HG03135 (cell line): ENCODE data around the gene LPAR6.
"Not testable (repeated sequence)": the region's sequence is repeated elsewhere in the genome, so short reads cannot be mapped to it uniquely, and the experiment has no call there.

ENCODE experiments used
- ATAC-seq: cut with Tn5 transposase; IDR thresholded peaks from one replicate; pipeline ENCODE4 v1.9.1; 2021; ENCODE audit warnings: mild to moderate bottlenecking, moderate library complexity; ENCODE audit not compliant: unreplicated experiment

LPAR6 gene, protein sequence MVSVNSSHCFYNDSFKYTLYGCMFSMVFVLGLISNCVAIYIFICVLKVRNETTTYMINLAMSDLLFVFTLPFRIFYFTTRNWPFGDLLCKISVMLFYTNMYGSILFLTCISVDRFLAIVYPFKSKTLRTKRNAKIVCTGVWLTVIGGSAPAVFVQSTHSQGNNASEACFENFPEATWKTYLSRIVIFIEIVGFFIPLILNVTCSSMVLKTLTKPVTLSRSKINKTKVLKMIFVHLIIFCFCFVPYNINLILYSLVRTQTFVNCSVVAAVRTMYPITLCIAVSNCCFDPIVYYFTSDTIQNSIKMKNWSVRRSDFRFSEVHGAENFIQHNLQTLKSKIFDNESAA

GRCh38 chr13:48412881-48413351 lies at the start of gene LPAR6:
Gene LPAR6 (minus strand): TSS chr13:48413113. CDS start chr13:48412423, 690 bp downstream.
- no peak for ATAC-seq

GRCh38 chr13:48457578-48458242 lies 44.8 kb upstream of the LPAR6 start:
- ATAC-seq: no peak

GRCh38 chr13:48456546-48456945 lies 43.6 kb upstream of the LPAR6 start:
- no peak for ATAC-seq

DNA sequence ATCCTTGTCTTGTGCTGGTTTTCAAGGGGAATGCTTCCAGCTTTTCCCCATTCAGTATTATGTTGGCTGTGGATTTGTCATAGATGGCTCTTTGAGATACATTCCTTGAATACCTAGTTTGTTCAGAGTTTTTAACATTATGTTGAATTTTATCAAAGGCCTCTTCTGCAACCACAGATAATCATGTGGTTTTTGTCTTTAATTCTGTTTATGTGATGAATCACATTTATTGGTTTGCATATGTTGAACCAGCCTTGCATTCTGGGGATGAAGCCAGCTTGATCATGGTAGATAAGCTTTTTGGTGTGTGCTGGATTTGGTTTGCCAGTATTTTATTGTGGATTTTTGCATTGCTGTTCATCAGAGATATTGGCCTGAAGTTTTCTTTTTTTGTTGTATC lies 38.3 kb upstream of the LPAR6 start:
- ATAC-seq: not testable (repeated sequence)

DNA sequence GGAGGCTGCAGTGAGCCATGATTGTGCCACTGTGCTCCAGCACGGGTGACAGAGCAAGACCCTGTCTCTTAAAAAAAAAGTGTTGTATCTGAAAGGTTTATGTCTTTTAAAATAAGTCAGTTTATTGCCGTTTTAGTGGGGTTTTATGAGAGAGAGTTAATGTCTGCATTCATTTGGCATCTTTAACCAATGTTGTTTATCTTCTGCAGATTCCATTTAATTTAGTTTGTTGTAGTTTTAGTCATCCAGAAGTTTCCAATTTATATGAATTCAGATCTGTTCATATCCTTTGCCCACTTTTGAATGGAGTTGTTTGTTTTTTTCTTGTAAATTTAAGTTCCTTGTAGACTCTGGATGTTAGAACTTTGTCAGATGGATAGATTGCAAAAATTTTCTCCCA lies 36.7 kb upstream of the LPAR6 start:
- ATAC-seq: no peak

DNA sequence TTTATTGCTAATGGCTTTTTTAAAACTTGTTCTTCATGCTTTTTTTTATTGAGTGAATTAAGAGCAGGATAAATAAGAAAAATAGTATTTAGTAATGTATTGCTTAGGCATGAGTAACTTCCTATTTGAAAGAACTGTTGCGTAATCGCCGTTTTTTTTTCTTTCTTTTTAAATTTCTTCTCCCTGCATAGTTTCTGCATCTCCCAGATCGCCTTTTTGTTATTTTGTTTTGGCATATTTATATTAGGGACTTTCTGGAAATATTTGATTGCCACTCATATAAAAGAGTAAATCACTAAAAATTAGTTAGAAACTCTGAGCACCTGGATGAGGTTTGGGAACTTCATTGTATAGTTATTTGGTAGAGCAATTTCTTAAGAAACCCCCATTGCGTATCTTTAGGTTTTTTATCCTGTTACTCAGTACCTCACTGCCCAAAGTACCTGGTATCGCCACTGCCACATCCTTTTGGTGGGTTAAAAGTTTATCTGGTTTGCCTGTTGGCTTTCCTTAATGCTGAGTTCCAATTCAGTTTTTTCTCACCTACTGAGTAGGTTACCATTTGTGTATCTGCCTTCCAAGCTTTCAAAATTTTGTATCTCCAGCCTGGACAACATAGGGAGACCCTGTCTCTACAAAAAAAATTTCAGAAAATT lies 36.2 kb upstream of the LPAR6 start:
- ATAC-seq: no peak

DNA sequence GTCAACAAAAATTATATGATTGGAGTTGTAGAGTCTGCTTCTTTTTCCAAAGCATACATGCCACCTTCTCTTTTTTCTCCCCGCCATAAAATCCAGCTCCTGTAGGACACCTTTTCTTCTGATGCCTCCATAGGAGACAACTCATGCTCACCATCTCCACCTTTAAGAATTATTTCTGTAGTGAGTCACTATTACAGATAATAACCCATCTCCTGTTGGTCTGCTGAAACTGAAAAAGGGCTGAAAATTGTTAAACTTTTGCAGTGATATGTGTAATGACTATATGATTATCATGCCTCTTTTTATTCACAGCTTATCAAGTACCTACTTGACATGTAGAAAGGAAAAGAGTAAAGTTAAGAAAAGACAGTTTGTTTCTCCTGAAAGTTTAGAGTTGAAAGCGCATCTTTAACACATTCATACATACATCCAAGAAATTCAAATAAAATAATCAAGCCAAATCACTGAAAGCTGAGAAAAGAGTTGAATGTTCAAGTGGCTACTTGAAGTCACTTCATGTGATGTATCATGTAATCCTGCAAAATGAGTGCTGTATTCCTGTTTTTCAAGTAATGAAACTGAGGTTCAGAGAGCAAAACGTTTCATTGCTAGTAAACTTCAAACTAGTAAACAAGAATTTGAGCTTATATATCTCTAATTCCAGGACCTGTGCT lies 35.5 kb upstream of the LPAR6 start:
- ATAC-seq: no peak

- ATAC-seq: no peak
These were observed 33.6 kb upstream of the LPAR6 start for GRCh38 chr13:48446464-48446863.

DNA sequence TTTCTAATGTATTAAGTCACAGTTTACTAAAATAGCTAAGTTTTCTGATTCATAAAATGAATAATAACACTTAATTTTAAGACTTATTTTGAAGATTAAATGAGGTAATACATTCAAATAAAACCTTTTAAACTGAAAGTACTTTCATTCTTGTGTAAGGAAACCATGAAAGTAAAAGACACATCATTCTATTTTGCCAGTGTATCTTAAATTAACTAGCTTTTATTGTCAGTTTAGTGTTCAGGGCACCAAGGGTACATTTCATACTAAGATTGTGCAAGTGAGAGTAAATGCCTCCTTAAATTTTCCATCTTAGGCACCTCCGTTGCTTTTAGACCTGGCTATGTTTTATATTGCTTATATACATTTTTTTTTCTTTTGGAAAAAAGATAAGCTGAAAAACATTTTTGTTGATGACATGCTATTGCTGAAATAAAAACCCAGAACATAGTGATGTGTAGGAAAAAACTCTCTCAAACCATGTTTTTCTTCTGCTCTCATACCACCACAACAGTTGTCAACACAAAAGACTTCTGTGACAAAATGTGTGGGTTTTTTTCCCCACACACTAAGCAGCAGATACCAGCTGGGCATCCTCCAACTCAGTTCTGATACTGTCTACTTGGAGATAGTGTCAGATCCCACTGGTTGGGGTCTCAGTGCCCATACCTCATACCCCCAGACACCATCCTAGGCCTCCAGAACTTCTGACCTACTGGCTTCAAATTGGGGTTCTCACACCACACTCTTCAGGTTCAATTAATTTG lies 30.7 kb upstream of the LPAR6 start:
- no peak for ATAC-seq

- no peak for ATAC-seq
These were observed 24.5 kb upstream of the LPAR6 start for GRCh38 chr13:48437371-48437770.

DNA sequence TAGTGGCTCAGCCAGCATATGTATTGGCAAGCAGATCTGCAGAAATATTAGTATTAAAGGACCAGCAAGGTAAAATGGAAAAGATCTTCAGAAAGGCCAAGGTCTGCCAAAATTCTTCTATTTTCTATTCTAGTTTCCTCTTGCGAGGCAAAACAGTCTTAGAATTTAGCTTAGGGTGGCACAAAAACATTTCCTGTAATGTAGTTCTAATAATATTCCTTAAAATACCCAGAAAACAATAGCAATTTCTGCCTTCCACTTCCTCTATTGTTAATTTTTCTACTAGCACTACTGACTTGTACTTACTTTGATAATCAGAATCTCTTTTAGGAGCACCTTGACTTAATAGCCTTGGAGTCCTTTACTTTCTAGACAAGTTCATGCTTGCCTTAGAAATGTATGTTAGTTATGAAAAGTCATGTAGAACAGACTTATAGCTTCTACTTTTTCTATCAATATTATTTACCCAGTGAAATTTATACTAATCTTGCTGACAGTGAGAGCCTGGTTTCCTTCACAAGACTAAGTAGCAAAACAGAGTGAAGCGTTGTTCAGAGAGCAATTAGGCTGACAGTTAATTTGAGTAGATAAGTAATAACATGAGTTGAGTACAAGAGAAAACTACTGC lies 23.9 kb upstream of the LPAR6 start:
- ATAC-seq: no peak

DNA sequence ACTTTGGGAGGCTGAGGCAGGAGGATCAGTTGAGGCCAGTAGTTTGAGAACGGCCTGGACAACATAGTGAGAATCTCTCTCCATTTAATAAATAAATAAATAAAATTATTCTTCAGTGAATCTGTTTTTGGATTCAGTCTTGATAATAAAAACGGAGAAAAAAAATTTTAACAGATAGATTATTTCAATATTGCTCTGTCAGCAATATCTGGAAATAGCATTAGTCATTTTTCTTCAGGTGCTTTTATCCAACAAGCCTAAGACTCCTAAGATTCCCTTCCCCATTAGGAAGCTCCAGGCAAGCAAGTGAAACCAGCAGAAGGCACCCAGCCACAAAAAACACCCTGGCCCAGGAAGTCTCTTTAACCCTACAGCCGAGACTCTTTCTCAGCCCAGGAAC lies 21.3 kb upstream of the LPAR6 start:
- no peak for ATAC-seq

DNA sequence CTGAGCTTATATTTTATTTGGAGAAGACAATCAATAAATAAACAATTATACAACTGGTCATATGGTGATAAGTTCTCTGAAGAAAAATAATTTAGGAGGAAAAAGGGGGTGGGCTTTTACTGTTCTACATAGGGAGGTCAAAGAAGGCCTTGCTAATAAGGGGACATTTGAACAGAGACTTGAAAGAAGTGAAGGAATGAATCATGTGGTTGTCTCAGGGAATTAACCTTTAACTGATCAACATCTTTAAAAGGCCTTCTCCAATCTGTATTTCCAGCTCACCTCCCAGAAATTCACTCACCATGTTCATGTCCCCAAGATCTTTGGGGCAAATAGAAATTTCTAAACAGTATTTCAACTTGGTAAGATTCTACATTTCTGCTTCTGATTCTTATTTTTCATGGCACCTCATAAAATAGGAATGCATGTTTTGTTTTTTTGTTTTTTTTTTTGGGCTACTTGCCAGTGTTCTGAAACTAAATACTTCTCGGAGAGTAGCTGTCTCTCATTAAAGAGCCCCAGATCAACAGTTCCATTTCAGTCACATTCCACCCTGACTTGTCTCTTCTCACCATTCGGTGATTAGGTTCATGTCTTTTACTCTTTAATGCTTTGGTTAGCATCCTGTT lies 19.2 kb upstream of the LPAR6 start:
- no peak for ATAC-seq

- no peak for ATAC-seq
These were observed 18.5 kb upstream of the LPAR6 start for GRCh38 chr13:48431431-48431830.

DNA sequence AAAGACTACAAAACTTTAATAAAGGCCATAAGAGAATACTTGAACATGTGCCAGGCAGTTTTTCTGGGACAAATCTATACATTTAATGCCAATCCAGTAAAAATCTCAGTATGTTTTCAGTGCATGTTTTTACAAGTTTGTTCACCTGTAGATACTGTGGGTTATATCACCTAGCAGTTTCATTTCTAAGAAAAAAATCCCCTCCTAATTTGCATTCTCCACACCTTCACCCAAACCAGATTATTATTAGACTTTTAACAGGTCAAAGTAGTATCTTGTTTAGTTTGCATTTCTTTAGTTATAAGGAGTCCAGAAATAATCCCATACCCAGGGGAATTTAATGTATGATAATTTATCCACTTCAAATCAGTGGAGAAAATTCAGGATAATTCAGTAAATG lies 17.0 kb upstream of the LPAR6 start:
- no peak for ATAC-seq

DNA sequence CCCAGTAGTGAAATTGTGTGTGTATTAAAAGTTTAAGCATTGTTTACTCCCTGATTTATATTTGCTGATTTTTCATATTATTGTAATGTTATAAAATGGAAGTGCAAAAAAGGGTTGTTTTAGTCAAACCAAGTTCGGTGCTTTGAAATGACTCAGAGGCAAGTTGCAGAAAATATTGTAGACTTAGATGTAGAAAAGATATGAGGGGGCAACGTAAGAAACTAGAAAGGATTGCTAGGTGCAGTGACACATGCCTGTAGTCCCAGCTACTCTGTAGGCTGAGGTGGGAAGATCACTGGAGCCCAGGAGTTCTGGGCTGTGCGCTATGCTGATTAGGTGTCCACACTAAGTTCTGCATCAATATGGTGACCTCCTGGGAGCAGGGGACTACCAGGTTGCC lies 16.1 kb upstream of the LPAR6 start:
- ATAC-seq: no peak

DNA sequence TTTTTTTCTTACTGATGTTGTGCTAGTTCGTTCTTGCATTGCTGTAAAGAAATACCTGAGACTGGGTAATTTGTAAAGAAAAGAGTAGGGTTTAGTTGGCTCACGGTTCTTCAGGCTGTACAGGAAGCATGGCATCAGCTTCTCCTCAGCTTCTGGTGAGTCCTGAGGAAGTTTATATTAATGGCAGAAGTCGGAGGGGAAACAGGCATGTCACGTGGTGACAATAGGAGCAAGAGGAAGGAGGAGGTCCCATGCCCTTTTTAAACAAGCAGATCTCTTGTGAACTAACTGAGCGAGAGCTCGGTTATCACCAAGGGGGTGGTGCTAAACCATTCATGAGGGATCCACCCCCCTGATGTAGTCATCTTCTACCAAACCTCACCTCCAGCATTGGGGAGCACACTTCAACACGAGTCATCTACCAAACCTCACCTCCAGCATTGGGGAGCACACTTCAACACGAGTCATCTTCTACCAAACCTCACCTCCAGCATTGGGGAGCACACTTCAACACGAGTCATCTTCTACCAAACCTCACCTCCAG lies 13.9 kb upstream of the LPAR6 start:
- ATAC-seq: not testable (repeated sequence)

DNA sequence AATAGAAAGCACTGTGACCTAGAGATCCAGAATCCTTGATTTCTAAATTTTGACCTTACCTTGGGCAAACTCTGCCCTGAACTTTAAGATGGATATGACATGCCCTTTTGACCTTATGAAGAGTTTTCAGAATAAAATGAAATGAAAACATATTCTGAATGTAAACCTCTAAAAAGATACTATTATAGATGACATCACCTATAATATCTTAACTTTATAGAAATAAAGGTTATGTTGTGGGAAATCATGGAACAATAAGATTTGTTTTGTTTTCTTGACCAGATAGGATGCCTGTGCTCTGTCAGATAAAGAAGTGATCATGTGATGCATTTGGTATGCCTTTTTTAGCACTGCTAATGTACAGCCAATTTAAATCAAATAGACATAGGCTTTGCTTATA lies 13.1 kb upstream of the LPAR6 start:
- no peak for ATAC-seq

- no peak for ATAC-seq
These were observed 11.3 kb upstream of the LPAR6 start for GRCh38 chr13:48424212-48424611.
